Activated CD4-positive, alpha-beta T cell treated with anti-CD3 and anti-CD28 coated beads, Interleukin-2, amount 50 U/mL, for 1 hour (primary cell): Measurements from ENCODE around the gene ACVR1C.
"Not testable (repeated sequence)": the region's sequence is repeated elsewhere in the genome, so short reads cannot be mapped to it uniquely, and the experiment has no call there.

Experiments
- DNase-seq: peaks from one replicate; pipeline ENCODE4 v3.0.0-alpha.2; 2020

ACVR1C gene

DNA sequence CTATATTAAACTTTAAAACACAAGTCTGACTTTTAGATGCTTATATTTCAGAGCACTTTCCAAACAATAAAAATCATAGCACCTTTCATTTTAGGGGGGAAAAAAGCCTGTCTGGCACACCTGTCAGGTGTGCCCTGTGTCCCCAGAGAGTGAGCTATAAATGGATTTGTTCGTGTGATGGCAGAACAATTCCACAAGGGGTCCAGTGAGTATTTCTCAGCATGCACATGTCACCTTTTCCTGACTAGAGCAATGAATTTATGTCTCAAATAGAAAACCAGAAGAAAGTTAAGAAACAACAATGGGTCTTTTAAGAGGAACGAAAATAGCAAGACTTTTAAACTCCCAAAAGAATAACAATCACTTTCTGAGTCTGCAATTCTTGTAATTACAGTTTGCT, 55.9 kb downstream of the ACVR1C start:
- no peak for DNase-seq

GRCh38 chr2:157566623-157567022, 62.0 kb downstream of the ACVR1C start:
- not testable (repeated sequence) for DNase-seq

- DNase-seq, result not testable (repeated sequence)
These were observed 62.6 kb downstream of the ACVR1C start for GRCh38 chr2:157566113-157566512.

GRCh38 chr2:157565550-157565949, 63.1 kb downstream of the ACVR1C start:
- DNase-seq, result no peak

- DNase-seq, result no peak
These were observed 68.8 kb downstream of the ACVR1C start for GRCh38 chr2:157559890-157560289.

DNA sequence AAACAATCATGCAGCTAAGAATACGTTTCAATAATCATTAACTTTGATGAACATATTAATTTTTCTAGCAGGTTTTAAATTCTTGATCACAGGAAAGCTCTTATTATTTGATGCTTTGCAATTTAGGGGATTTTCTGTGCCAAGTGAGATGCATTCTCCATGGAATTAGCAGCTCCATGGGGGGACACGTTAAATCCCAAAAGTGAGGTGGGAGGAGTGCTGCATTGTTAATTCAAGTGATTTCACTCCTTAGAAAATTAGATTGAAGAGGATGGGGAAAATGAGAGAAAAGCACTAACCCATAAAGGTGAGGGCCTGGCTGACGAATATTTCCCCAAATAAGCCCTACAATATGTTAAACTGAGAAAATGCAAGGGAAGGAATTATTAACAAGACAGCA, 69.2 kb downstream of the ACVR1C start:
- DNase-seq, result no peak

DNA sequence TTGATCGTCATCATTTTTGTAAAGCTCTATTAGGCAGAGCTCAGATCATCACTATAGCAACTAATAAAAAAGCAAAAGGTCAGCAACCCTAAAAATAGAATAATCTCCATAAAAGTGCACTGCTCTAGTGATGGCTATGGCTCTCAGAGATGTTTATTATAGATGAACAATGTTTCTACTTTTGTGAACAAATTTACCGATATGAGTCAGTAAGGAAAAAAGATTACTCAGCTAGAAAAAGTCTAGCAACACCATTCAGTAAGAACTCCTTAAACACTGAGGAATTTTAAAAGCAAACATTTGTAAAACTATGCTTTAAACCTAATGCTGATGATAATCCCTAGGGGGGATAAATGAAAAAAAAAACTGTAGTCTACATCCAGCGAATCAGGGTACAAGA, 69.6 kb downstream of the ACVR1C start:
- DNase-seq, result no peak

- DNase-seq, result no peak
These were observed 70.9 kb downstream of the ACVR1C start for GRCh38 chr2:157557770-157558169.

DNA sequence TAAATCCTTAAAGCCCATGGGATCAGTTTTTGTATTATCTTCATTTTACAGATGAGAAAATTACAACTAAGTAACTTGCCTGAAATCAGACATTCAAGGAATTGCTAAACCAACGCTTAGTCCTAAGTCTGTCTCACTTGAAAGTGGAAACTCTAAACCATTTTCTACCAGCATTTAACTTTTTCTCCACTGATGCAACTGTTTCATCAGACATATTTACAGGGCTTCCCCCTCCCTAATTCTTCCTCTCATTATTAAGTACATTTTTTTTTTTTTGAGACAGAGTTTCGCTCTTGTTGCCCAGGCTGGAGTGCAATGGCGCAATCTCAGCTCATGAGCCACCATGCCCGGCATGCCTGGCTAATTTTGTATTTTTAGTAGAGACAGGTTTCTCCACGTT, 88.6 kb downstream of the ACVR1C start:
- DNase-seq, result no peak

- DNase-seq, result no peak
These were observed 90.6 kb downstream of the ACVR1C start for GRCh38 chr2:157538064-157538463.

- no peak for DNase-seq
These were observed 91.8 kb downstream of the ACVR1C start for GRCh38 chr2:157536815-157537214.

DNA sequence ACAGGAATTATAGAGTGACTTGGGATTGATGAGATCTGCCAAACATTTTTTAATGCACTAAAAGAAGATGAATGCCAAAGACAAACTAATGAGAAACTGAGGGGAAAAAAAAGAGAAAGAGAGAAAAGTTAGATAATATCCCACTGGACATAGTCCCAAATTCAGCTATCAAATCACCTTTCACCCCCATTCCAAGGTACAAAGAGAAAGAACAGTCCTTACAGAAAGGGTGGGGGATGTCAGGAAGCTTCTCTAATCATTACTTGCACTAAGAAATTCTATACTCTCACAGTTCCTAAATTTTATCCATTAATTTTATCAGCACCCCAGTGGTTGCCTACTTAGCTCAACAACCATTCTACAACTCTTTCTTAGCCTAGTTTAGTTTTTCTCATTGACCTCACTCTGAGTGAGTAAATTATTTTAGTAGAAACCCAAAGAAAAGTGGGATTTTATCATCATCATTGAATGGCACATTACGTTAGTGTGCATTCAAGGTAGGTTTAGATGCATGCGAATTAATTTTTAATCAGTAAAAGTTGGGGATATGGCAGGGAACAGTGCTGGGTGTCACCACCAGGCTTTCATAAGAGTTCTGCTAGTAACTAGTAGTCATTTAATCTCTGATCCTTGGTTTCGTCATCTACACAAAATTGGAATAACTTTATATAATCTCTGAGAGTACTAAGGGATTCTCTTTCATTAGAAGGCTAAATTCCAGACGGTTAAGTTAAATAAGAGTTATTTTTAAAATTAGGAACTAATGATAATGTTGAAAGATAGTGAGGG, 99.5 kb downstream of the ACVR1C start:
- DNase-seq, result no peak

GRCh38 chr2:157526070-157526469, 102.6 kb downstream of the ACVR1C start:
- no peak for DNase-seq

DNA sequence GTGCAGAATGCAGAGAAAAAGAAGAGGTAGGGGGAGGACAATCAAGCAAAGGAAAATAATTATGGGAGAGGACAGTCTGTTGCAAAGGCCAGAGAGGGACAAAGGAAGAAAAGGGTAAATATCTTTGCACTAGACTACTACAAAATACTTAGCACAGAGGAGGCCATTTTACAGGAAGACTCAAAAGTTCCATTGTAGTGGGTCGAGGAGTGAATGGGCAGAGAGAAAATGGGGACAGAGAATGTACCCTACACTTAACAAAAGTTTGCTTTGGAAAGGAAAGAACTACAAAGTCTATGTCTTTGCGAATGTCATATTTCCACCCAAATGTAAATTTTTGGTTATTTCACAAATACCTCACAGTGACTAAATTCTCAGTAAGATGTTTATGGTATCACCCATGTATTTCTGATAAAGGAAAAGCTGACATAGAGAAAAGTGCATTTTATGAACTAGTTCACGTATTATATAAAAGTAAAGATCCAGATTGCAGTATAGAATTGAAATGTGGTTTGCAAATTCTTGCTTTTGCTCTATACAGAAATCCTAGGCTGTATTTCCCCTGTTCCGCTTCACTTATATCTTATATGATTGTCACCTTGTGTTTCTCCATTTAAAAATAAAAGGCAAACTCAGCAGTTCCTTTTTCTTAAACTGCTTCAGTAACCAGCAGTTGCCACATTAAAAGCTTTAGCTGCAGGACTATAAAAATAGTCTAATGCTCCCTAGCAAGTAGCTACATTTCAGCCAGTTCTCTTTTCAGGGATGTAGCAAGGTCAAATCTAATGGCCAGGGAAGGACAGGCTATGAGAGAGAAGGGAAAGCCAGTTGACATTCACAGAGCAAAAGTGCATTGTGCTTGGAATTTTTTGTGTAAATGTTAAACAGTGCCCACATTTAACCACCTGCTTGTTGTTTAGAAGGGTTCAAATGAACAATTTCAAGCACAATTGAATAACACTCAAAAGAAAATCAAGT, 105.1 kb downstream of the ACVR1C start:
- no peak for DNase-seq

DNA sequence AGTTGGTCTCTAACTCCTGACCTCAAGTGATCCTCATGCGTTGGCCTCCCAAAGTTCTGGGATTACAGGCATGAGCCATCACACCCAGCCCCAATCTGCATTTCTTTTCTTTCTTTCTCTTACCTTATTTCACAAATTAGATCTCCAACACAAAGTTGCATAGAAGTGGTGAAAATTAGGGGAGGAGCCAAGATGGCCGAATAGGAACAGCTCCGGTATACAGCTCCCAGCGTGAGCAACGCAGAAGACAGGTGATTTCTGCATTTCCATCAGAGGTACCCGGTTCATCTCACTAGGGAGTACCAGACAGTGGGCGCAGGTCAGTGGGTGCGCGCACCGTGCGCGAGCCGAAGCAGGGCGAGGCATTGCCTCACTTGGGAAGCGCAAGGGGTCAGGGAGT, 113.7 kb downstream of the ACVR1C start:
- DNase-seq, result not testable (repeated sequence)

DNA sequence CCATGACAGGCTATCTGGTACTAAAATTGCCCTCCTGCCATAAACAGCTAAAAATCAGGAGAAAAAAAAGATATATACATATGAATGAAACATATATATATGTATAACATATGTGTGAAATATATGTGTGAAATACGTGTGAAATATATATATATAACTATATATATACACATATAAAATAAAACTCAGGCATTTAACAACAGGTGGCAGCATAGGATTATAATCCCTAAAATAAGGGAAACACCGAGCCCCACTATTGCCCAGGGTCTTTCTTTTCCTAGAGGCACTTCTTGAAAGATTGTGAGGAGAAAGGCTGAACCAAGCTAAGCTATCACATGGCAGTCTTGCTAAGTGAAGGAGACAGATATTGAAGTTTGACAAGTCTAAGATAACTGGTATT, 118.9 kb downstream of the ACVR1C start:
- DNase-seq, result no peak

DNA sequence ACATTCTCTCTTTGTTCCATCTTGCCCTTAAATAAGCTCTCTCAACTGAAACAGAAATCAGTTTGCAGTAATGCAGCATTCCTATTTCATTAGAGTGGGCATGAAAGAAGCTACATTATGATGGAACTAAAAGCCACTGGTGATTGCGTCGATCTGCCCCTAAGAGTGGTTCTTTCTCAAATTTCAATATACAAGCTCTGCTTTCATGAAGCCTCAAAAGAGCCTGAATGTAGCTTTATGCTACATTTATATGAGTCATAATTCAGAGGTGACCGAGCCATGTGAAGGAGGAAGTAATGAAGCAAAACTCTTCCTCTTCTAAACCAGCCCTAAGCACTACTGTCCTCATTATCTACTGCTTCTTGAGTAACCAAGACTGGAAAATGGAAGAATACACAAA, 120.0 kb downstream of the ACVR1C start:
- DNase-seq, result no peak

DNA sequence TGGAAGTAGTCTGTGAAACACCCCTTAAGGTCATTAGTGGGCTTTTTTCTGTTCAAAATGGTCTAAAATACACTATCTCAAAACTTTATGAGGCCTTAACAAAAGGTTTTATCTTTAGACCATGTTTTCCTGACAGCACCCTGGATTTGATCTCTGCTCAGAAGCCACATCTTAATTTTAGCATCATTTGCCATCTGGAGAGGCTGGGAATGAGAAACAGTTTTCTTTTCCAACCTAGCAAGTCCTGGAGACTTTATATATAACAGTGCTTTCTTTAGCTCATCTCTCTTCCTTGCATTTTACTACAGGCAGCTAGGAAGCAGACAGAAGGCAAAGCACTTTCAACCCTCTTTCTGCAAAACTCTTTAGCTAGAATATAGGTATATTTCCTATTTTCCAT, 122.1 kb downstream of the ACVR1C start:
- no peak for DNase-seq

GRCh38 chr2:157504623-157505022, 124.0 kb downstream of the ACVR1C start:
- DNase-seq, result no peak

DNA sequence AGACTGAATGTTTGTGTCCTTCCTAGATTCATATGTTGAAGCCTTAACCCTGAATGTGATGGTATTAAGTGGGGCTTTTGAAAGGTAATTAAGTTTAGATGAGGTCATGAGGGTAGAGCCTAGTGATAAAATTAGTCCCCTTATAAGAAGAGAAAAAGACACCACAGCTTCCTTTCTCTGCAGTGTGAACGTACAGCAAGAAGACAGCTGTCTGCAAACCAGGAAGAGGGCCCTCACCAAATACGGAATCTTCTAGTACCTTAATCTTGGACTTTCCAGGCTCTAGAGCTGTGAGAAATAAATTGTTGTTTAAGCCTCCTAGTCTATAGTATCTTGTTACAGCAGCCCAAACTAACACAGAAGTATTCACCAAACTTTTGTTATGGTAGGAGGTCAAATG, 127.6 kb downstream of the ACVR1C start:
- no peak for DNase-seq

- no peak for DNase-seq
These were observed 128.3 kb downstream of the ACVR1C start for GRCh38 chr2:157500334-157500733.

DNA sequence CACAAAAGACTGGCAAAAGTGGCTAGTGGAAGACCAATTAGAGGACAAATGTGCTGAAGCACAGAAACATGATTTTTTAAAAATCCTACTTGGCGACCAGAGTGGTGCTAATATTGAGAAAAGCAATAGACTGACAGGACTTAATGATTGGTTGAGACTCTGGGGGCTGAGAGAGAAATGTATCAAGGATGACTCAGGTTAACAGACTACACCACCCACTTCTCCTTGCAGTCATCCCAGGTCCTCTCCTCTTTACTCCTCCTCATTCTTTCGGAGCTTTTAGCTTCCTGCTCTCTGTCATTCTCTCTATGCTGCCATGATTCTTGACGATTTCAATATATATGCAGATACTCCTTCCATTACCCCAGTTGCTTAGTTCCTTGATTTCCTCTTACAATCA, 130.2 kb downstream of the ACVR1C start:
- no peak for DNase-seq

DNA sequence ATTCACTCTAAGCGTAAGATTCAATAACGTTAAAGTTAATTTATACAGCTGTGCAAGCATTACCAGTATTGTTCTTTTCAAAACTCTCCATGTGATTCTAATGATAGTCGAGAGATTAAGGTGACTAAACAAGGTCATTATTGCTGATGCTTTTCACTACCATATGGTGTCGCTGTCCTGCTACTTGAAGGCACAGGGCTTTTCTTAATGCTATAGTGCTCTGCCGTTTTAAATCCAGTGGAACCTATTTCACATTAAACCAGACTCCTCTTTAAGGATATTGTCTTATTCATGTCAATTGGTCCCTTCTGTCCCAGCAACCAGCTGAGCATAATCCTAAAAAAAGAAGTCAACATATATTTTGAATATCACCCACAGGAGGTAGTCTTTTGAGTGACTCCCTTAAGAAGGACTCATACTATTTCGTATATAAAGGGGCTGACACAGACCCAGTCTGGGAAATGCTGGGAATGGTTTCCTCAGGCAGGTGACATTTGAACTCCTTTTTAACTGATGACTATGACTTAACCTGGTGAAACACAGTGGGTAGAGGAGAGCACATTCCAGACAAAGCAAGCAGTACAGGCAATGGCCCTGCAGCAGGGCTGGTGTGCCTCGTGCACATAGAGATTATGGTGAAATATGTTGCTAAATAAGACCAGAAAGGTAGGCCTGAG, 130.9 kb downstream of the ACVR1C start:
- DNase-seq, result no peak
